OCI-LY7 (cell line): Measurements from ENCODE around the gene ANTKMT. TPM values are rescaled to one million over a fixed set of nuclear protein-coding genes. Genes with fewer than 3 reads are reported as not detected.
A peak's percentile ranks its signal among the peaks of the same experiment; 100 is the strongest.

Source experiments
- BruUV-seq: library from RNA; stranded (reverse); fragments of 400-500 nt; replicated peaks from 2 replicates; lab custom pipeline; 2021; lab: Mats Ljungman, UMichigan
- CTCF ChIA-PET: fragments of 300-600 bp; sonication (Branson Sonifier 250); formaldehyde crosslinking; loops from one replicate; lab custom pipeline; 2022; ENCODE audit warnings: antibody characterized with exemption; ENCODE audit not compliant: unreplicated experiment; lab: Charles Lee
- POLR2A ChIA-PET: fragments of 300-600 bp; sonication (Branson Sonifier 250); formaldehyde crosslinking; loops from one replicate; lab custom pipeline; 2022; ENCODE audit warnings: antibody characterized with exemption; lab: Charles Lee
- DNase-seq: peaks from one replicate; pipeline ENCODE4 v3.0.0-alpha.2; 2015; ENCODE audit warnings: low spot score
- H2AFZ ChIP-seq: fragments of 200-600 bp; sonication (generic), shearing (Covaris generic); 2 replicates; pipeline ENCODE4 v1.6.1; 2014; ENCODE audit warnings: mild to moderate bottlenecking, antibody characterized with exemption, low read length, moderate library complexity
- H3K27ac ChIP-seq: fragments of 200-600 bp; sonication (generic); 2 replicates; pipeline ENCODE4 v1.5.1; 2014; ENCODE audit warnings: mixed run types, low read depth, mild to moderate bottlenecking, moderate library complexity, low read length, inconsistent platforms; ENCODE audit not compliant: poor library complexity, severe bottlenecking
- H3K36me3 ChIP-seq: fragments of 200-600 bp; sonication (generic); 2 replicates; pipeline ENCODE4 v1.6.1; 2014; ENCODE audit warnings: mild to moderate bottlenecking, antibody characterized with exemption, low read length, moderate library complexity, mixed read lengths; ENCODE audit not compliant: insufficient read depth
- H3K4me1 ChIP-seq: fragments of 200-600 bp; sonication (generic); 2 replicates; pipeline ENCODE4 v1.5.1; 2014; ENCODE audit warnings: mild to moderate bottlenecking, low read length; ENCODE audit not compliant: insufficient read depth, poor library complexity, severe bottlenecking
- H3K4me2 ChIP-seq: fragments of 200-600 bp; sonication (generic); 2 replicates; pipeline ENCODE4 v1.6.1; 2014; ENCODE audit warnings: mild to moderate bottlenecking, low read length
- H3K4me3 ChIP-seq: fragments of 200-600 bp; sonication (generic); 2 replicates; pipeline ENCODE4 v1.5.1; 2014; ENCODE audit warnings: mild to moderate bottlenecking, low read depth, low read length; ENCODE audit not compliant: poor library complexity, severe bottlenecking
- H3K79me2 ChIP-seq: fragments of 200-600 bp; sonication (generic); 2 replicates; pipeline ENCODE4 v1.6.1; 2016; ENCODE audit warnings: low read depth, mild to moderate bottlenecking, low read length, moderate library complexity, mixed read lengths; ENCODE audit not compliant: insufficient read depth
- H3K9me2 ChIP-seq: fragments of 200-600 bp; sonication (generic); 2 replicates; pipeline ENCODE4 v1.6.1; 2016; ENCODE audit warnings: mild to moderate bottlenecking, low read length, mixed read lengths; ENCODE audit not compliant: insufficient read depth
- H3K9me3 ChIP-seq: fragments of 200-600 bp; sonication (generic); 2 replicates; pipeline ENCODE4 v1.6.1; 2014; ENCODE audit warnings: mild to moderate bottlenecking, mixed run types, low read length, mixed read lengths
- H4K20me1 ChIP-seq: fragments of 200-600 bp; sonication (generic); 2 replicates; pipeline ENCODE4 v1.6.1; 2014; ENCODE audit warnings: mild to moderate bottlenecking, antibody characterized with exemption, low read length, moderate library complexity, mixed read lengths; ENCODE audit not compliant: insufficient read depth
- CTCF ChIP-seq: fragments of 200-600 bp; sonication (generic); conservative IDR thresholded peaks from 2 replicates; pipeline ENCODE4 v1.5.1; 2014; ENCODE audit warnings: mild to moderate bottlenecking, antibody characterized with exemption, low read length, moderate library complexity, mixed read lengths
- EZH2phosphoT487 ChIP-seq: fragments of 200-600 bp; sonication (generic); IDR thresholded peaks from 2 replicates; pipeline ENCODE4 v1.6.1; 2018; ENCODE audit warnings: low read depth, borderline replicate concordance, mild to moderate bottlenecking, mixed run types, antibody characterized with exemption, low read length, moderate library complexity, mixed read lengths
- intact Hi-C: fragments of 100-400 bp; cut with micrococcal nuclease; formaldehyde crosslinking; loops from one replicate; pipeline ENCODE4 v1.10.0; 2022; ENCODE audit not compliant: unreplicated experiment
- total RNA-seq, 2 experiments: library from RNA; depleted of rRNA in 1 of 2; stranded (reverse); fragments of >200 nt in 1 of 2; shearing (Covaris generic) in 1 of 2; gene quantifications; 2 replicates each; pipeline ENCODE4 v1.2.3, GENCODE V29; 2014 to 2022

The ANTKMT gene
- total RNA-seq, 2 experiments from 2014 or later, result 46.5 to 51.3 TPM

GRCh38 chr16:743794-744500 lies 23.0 kb downstream of the ANTKMT start:
- POLR2A ChIA-PET, result no interaction called here

DNA sequence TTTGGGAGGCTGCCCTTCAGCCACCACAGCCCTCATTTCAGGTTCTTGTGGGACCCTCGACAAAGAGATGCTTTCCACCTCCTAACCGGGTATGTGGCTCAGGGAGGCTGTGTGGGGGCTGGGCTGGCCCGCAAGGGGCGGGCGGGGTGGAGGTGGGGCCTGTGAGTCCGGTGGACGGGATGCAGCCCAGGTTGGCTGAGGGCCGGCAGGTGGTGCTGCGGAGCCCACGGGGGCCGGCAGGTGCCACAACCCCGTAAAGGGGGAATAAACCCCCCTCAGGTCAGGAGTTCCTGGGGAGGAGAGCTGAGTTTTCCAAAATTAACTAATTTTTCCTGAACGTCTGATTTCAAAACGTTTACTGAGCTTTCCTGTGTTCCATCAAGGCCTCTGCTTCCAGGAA lies 24.8 kb downstream of the ANTKMT start:
- no peak overlapping the region for H3K27ac ChIP-seq
- H3K9me3 ChIP-seq, result no peaks in the 10 kb centered on the region
- H3K36me3 ChIP-seq, result no peaks in the 10 kb centered on the region
- ChIA-PET POLR2A (no interaction called here), CTCF (no interaction called here)
- no peak overlapping the region for H3K4me2 ChIP-seq
- no peaks in the 10 kb centered on the region for H4K20me1 ChIP-seq
- no peak overlapping the region for H2AFZ ChIP-seq
- H3K79me2 ChIP-seq, result no peaks in the 10 kb centered on the region
- DNase-seq, result peak; percentile 57
- BruUV-seq, result no TSS peak
- intact Hi-C loops, result loop anchor here (5.0 kb wide), 1 partner anchor 42 kb away; the partner anchor contains the start of genes CHTF18 and RPUSD1
- peaks cover 11% of the 10 kb centered on the region for H3K4me1 ChIP-seq
- no peaks in the 10 kb centered on the region for H3K9me2 ChIP-seq
- no peak overlapping the region for H3K4me3 ChIP-seq
- TF ChIP-seq EZH2phosphoT487 (no peak), CTCF (peak; percentile 79)

More at GRCh38 chr16:743794-744500, 23.0 kb downstream of the ANTKMT start:
- Histone ChIP-seq H3K36me3 (peaks cover 3% of the 10 kb centered on the region; the same call in 1 of the 2 replicates), H3K4me2 (no peak overlapping the region), H3K4me3 (no peak overlapping the region), H3K79me2 (peaks cover 14% of the 10 kb centered on the region; the same call in 1 of the 2 replicates), H3K9me3 (no peaks in the 10 kb centered on the region), H4K20me1 (no peaks in the 10 kb centered on the region), H3K27ac (no peak overlapping the region), H3K9me2 (no peaks in the 10 kb centered on the region), H2AFZ (no peak overlapping the region), H3K4me1 (peaks cover 21% of the 10 kb centered on the region)
- CTCF ChIA-PET, result no interaction called here
- BruUV-seq, result no TSS peak
- TF ChIP-seq CTCF (peak; percentile 55), EZH2phosphoT487 (no peak)
- intact Hi-C loops, result no loop called here
- no peak for DNase-seq

DNA sequence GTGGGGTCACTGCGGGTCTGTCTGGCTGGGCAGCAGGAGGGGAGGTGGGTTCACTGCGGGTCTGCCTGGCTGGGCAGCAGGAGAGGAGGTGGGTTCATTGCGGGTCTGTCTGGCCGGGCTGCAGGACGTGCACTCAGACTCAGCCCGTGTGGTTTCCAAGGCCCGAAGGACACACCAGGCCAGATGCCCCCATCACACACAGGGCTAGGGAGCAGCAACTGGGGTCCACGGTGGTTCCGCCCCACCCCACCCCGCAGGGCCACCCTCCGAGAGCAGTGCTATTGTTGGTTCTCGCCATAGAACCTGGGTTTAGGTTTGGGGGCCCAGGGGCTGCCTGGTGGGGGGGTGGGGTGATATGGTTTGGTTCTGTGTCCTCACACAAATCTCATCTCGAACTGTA lies 25.7 kb downstream of the ANTKMT start:
- no peak for TF ChIP-seq EZH2phosphoT487
- no peak for TF ChIP-seq CTCF
- H3K9me3 ChIP-seq, result no peaks in the 10 kb centered on the region
- peaks cover 11% of the 10 kb centered on the region for H3K4me1 ChIP-seq
- BruUV-seq, result no TSS peak
- H3K79me2 ChIP-seq, result no peaks in the 10 kb centered on the region
- H3K27ac ChIP-seq, result no peak overlapping the region
- H3K36me3 ChIP-seq, result no peaks in the 10 kb centered on the region
- H3K9me2 ChIP-seq, result no peaks in the 10 kb centered on the region
- no peaks in the 10 kb centered on the region for H4K20me1 ChIP-seq
- no peak overlapping the region for H3K4me3 ChIP-seq
- POLR2A ChIA-PET, result no interaction called here
- H3K4me2 ChIP-seq, result no peak overlapping the region
- CTCF ChIA-PET, result no interaction called here
- DNase-seq, result no peak
- no peak overlapping the region for H2AFZ ChIP-seq
- intact Hi-C loops, result loop anchor here (5.0 kb wide), 1 partner anchor 41 kb away; the partner anchor contains the start of genes CHTF18 and RPUSD1
